GM12865 (cell line): ENCODE data around the gene SPOCK1.

Experiments used
- DNase-seq: peaks from one replicate; pipeline ENCODE4 v3.0.0; 2010; ENCODE audit warnings: low read depth
- H3K4me3 ChIP-seq: 2 replicates; pipeline ENCODE4 v1.5.1; 2011; ENCODE audit warnings: mild to moderate bottlenecking, low read depth, low read length, control low read depth
- CTCF ChIP-seq: IDR thresholded peaks from 2 replicates; pipeline ENCODE4 v1.5.1; 2011; ENCODE audit warnings: low read length, control low read depth, low read depth, inconsistent platforms; ENCODE audit not compliant: insufficient read depth; ENCODE audit errors: missing control alignments

The SPOCK1 gene

GRCh38 chr5:137191179-137191578 is 307.9 kb downstream of the SPOCK1 start:
- H3K4me3 ChIP-seq, result no peak overlapping the region
- DNase-seq, result no peak
- TF ChIP-seq CTCF, result no peak

- TF ChIP-seq CTCF, result no peak
- H3K4me3 ChIP-seq, result no peak overlapping the region
- no peak for DNase-seq
Measured at GRCh38 chr5:137190441-137190840, 308.7 kb downstream of the SPOCK1 start.

DNA sequence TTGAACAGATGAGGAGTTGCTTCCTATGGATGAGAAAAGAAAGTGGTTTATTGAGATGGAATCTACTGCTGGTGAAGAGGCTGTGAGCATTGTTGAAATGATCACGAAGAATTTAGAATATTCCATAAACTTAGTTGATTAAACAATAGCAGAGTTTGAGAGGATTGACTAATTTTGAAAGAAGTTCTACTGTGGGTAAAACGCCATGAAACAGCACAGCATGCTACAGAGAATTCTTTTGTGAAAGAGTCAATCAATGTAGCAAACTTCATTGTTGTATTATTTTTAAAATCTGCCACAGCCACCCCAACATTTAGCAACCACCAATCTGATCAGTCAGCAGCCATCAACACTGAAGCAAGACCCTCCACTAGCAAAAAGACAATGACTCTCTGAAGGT is 309.1 kb downstream of the SPOCK1 start:
- TF ChIP-seq CTCF, result no peak
- no peak for DNase-seq

GRCh38 chr5:137188566-137188965 is 310.6 kb downstream of the SPOCK1 start:
- TF ChIP-seq CTCF, result no peak
- no peak overlapping the region for H3K4me3 ChIP-seq
- DNase-seq, result no peak

More for the DNA sequence above, 309.1 kb downstream of the SPOCK1 start:
- no peak overlapping the region for H3K4me3 ChIP-seq

DNA sequence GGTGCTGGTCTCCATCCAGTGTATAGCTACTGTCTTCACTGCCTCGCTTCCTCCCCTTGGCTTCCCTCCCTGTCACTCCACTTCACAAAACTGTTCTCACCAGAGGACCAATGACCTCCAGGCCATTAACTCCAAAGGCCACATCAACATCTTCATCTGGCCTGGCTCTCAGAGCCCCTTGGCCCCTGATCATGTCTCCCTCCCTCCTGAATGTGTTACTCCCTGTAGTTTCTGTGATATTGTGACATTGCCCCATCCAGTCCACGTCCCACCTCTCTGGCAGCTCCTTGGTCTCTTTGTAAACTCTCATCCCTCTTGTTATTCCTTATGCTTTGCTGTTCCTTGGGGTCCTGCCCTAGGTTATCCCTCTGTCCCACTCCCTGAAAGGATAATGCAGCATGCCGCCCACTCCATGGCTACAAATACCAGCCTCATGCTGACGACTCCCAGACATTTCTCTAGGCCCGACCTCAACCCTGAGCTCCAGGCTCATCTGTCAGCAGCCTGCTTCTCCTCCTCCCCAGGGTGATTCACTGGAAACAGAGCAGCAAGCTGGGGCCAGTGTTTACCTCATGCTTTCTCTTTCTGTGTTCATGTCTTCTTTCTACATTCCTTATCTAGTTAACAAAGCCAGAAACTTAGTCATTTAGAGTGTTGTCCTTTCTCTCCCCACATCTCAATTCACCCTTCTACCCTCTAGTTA is 312.2 kb downstream of the SPOCK1 start:
- H3K4me3 ChIP-seq, result no peak overlapping the region
- DNase-seq, result no peak
- TF ChIP-seq CTCF, result no peak

DNA sequence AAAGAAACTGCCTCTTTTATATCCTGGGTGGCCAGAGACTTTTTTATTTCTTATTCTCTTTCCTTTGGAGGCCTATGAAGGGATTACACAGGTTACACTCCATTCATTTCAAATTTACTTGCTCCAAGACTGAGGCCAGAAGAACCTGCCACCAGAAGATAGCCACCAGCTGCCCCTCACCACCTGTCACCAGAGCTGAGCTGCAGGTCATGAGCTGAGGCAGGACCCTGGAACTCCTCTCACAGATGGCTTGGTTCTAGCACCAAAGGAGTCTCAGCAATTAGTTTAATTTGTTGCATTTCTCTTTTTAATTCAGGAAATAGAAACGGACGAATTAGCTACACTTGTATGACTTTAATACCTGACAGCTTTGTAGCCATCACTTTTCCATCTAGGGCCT is 313.9 kb downstream of the SPOCK1 start:
- H3K4me3 ChIP-seq, result no peak overlapping the region
- DNase-seq, result no peak
- TF ChIP-seq CTCF, result no peak

DNA sequence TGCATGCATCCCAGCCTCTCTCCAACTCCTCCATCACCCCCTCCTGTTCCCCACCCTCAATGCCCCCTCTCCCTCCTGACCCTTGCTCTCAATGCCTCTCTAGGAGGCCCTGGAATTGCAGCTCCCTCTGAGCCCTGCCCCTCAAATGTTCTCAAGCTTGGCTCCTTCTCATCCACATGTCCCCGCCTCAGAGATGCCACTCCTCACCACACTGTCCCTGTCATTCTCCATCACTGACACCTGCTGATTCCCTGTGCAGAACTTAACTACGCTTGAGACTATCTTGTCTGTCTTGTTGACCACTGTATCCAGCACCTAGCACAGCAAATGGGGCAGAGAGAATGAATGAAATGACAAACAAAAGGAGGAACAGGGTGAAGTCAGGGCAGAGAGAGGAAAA is 314.4 kb downstream of the SPOCK1 start:
- DNase-seq, result no peak
- no peak overlapping the region for H3K4me3 ChIP-seq
- TF ChIP-seq CTCF, result no peak
